ENCODE data around the gene SPDEF. TPM values are rescaled to one million over a fixed set of nuclear protein-coding genes. Genes with fewer than 3 reads are reported as not detected.
A peak's percentile ranks its signal among the peaks of the same experiment; 100 is the strongest.

Gene SPDEF
- total RNA-seq, 4 donors from 2014 or later: 4.4 TPM; not detected in 3

DNA sequence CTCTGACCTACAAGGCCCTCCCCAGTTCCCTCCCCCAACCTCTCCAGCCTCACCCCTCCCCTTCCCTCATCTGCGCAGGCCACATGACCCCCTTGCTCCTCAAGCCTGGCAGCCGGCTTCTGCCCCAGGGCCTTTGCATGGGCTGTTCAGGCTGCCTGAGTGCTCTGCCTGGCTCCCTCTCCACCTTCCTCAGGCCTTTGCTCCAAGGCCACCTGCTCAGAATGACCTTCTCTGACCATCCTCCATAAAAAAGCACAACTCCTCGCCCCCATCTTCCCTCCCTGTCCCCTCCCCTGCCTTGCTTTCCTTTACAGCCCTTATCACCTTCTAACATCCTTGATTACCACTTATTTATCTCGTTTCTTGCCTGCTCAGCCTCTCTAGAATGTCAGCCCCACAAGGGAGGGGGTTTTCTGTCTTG, 38.7 kb downstream of the SPDEF start:
- peaks cover 36% of the 10 kb centered on the region for H3K27me3 ChIP-seq
- no peaks in the 10 kb centered on the region for H3K9me3 ChIP-seq
- 81 to 100% methylated on average over 1 to 4 of the region's 4 CpGs for WGBS, 2 donors (ENCODE audit: low coverage in 1 of 2)
- H3K4me3 ChIP-seq: no peak overlapping the region
- TF ChIP-seq POLR2A (IDR thresholded peaks at IDR 0.05) (no peak), POLR2AphosphoS5 (IDR thresholded peaks at IDR 0.05) (no peak), EP300 (IDR thresholded peaks at IDR 0.05) (no peak)
- TF ChIP-seq, protein P1, sequence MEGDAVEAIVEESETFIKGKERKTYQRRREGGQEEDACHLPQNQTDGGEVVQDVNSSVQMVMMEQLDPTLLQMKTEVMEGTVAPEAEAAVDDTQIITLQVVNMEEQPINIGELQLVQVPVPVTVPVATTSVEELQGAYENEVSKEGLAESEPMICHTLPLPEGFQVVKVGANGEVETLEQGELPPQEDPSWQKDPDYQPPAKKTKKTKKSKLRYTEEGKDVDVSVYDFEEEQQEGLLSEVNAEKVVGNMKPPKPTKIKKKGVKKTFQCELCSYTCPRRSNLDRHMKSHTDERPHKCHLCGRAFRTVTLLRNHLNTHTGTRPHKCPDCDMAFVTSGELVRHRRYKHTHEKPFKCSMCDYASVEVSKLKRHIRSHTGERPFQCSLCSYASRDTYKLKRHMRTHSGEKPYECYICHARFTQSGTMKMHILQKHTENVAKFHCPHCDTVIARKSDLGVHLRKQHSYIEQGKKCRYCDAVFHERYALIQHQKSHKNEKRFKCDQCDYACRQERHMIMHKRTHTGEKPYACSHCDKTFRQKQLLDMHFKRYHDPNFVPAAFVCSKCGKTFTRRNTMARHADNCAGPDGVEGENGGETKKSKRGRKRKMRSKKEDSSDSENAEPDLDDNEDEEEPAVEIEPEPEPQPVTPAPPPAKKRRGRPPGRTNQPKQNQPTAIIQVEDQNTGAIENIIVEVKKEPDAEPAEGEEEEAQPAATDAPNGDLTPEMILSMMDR (IDR thresholded peaks at IDR 0.05): no peak
- H3K27ac ChIP-seq: no peak overlapping the region
- peaks cover 0 to 11% (median 0%) of the 10 kb centered on the region in 3 donors for H3K4me1 ChIP-seq
- H3K36me3 ChIP-seq: no peaks in the 10 kb centered on the region
- no peak for ATAC-seq

DNA sequence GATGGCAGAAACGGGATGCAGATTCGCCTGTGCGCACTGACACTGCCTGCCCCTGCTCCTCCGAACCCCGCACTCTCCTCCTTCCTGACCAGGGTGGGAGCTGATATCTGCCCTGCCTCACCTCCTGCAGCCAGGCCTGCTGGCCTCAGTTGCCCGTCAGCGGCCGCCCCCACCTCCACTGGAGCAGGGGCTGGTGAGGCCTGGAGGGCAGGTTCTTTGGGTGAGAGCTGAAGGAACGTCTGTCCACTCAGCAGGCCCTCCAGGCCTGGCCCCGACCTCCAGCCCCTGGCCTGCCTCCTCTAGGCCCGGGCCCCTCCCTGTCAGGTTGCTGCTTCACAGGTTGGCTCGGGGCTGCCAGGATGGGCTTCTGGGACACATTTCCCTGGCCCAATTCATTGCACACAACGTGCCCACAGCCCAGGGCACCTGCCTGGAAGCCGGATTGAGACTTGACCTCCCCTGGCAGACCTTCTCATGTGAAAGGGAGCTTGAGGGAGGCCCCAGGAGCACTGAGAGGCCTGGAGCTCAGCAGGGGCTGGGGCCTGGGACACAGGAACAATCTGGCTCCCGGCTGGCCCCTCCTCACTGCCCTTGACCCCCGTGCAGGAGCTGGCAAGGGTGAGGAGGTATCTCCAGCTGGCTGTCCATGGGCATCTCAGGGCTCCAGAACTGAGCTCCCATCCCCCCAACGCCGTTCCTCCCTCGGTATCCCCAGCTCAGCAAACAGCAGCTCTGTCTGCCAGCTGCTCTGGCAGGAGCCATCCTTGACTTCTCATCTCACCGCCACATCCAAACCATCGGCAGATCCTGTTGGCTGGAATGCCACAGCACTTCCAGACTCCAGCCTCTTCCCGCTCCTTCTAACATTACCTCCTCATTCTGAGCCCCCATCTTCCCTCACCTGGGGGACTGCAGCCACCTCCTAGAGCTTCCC, 39.5 kb downstream of the SPDEF start:
- ATAC-seq: no peak
- Histone ChIP-seq H3K4me1 (peaks cover 0 to 11% (median 0%) of the 10 kb centered on the region in 3 donors), H3K27me3 (peaks cover 39% of the 10 kb centered on the region), H3K27ac (no peak overlapping the region), H3K4me3 (no peak overlapping the region), H3K36me3 (no peaks in the 10 kb centered on the region), H3K9me3 (no peaks in the 10 kb centered on the region)
- TF ChIP-seq POLR2AphosphoS5 (IDR thresholded peaks at IDR 0.05) (no peak), POLR2A (IDR thresholded peaks at IDR 0.05) (no peak), EP300 (IDR thresholded peaks at IDR 0.05) (no peak)
- TF ChIP-seq, protein P1 (IDR thresholded peaks at IDR 0.05): no peak
- WGBS, 2 donors (ENCODE audit: low coverage in 1 of 2): 98% methylated on average over 5 of the region's 22 CpGs; no CpG with 5 or more reads in 1 of the 2 donors

DNA sequence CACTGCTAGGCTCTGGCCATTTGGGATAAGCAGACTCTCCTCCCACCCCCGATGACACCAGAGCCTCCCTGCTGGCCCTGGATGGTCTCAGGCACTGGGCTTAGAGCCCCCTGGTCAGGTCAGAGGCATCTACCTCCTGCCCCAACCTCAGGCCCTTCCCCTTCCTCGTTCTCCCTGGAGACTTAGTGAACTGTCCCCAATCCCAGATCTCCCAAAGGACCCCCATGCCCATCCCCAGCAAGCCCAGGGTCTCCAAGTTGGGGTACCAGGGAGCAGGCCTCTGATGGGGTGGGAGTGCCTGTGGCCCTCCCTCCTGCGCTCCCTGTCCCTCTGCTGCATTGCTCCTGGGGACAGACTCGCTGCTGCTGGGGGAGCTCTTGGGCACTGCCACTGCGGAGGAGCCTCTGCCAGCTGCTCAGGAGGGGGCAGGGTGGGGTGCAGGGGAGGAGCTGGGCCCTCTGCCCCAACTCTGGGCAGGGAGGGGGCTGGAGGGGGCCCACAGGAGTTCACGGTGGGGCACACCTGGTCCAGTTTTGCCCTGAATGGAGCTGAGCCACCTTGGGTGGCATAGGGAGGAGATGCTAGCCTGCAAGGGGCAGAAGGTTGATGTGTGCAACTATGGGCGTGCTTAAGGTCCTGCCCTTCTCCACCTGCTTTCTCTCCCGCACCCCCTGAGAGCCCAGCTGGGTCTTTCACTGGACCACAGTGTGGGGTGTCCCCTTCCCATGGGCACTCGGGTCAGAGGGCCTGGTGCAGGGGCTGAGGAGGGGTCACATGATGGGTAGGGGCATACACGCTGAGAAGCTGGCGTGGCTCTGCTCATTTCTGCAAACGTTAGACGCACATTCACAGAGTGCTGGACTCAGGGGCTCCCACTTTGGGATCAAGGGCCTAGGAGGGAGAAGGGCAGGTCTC, 40.4 kb downstream of the SPDEF start:
- no peaks in the 10 kb centered on the region for H3K36me3 ChIP-seq
- no peak overlapping the region for H3K4me3 ChIP-seq
- TF ChIP-seq POLR2AphosphoS5 (IDR thresholded peaks at IDR 0.05) (no peak), POLR2A (IDR thresholded peaks at IDR 0.05) (no peak), EP300 (IDR thresholded peaks at IDR 0.05) (no peak)
- TF ChIP-seq, protein P1 (IDR thresholded peaks at IDR 0.05): no peak
- no peak overlapping the region for H3K27ac ChIP-seq
- peaks cover 0 to 11% (median 0%) of the 10 kb centered on the region in 3 donors for H3K4me1 ChIP-seq
- no peaks in the 10 kb centered on the region for H3K9me3 ChIP-seq
- ATAC-seq: no peak
- H3K27me3 ChIP-seq: peaks cover 42% of the 10 kb centered on the region
- WGBS, 2 donors (ENCODE audit: low coverage in 1 of 2): no CpG with 5 or more reads among the region's 13 CpGs

DNA sequence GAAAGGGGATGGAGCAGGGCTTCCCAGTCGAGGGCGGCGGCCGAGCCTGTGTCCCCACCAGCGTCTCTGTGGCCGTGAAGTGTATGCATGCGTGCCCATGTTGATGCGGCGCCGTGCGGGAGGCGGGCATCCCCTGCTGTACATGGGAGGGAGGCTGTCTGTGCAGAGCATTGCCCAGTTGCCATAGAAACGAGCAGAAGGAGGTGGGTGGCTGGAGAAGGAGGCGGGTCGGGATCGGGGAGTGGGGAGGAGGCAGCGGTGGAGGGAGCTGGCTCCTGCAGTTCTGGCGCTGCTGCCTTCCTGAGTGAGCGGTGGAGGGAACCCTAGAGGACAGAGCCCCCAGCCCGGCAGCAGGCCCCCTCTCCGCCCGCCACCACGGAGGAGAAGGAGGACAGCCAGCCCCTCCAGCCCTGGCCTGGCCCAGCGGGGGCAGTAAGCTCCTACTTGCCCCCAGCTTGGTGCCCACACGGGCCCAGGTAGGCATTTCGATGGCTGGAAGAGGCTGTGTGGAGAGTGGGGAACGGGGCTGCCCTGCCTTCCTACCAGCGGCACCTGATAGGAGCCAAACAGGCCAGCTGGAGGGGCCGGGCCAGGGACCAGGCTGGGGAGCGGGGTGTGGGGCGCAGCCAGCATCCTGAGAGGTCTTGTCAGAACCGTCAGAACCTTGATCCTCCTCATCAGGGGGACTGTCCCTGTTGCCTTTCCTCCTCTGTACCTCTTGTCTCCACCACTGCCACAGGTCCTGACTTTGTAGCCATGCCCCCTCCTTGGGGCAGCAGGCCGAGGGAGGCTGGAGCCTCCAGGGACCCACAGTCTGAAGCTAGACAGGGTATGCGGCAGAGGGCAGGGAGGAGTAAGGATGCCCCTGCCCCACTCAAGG, 41.3 kb downstream of the SPDEF start:
- no peak for TF ChIP-seq POLR2AphosphoS5 (IDR thresholded peaks at IDR 0.05)
- TF ChIP-seq EP300 (IDR thresholded peaks at IDR 0.05): no peak
- no peak for TF ChIP-seq POLR2A (IDR thresholded peaks at IDR 0.05)
- TF ChIP-seq, protein P1 (IDR thresholded peaks at IDR 0.05): no peak
- no peaks in the 10 kb centered on the region for H3K9me3 ChIP-seq
- no peak for ATAC-seq
- no peaks in the 10 kb centered on the region for H3K36me3 ChIP-seq
- H3K4me3 ChIP-seq: peak overlapping the region in 1 of 2 donors; percentile 31
- H3K27ac ChIP-seq: no peak overlapping the region
- peaks cover 0 to 11% (median 0%) of the 10 kb centered on the region in 3 donors for H3K4me1 ChIP-seq
- 8 to 35% methylated on average over 7 to 11 of the region's 34 CpGs for WGBS, 2 donors (ENCODE audit: low coverage in 1 of 2)
- H3K27me3 ChIP-seq: peaks cover 42% of the 10 kb centered on the region
